SJCRH30 (cell line): ENCODE measurements around the gene BTBD9. TPM values are rescaled to one million over a fixed set of nuclear protein-coding genes. Genes with fewer than 3 reads are reported as not detected.
"Not testable (repeated sequence)": the region's sequence is repeated elsewhere in the genome, so short reads cannot be mapped to it uniquely, and the experiment has no call there.

Source experiments
- DNase-seq, 2 experiments: peaks; one replicate each; pipeline ENCODE4 v3.0.0-alpha.2; 2015 to 2020
- H3K27ac ChIP-seq: fragments of 250-450 bp; sonication (Bioruptor Pico); 2 replicates; pipeline ENCODE4 v1.5.1; 2020; ENCODE audit warnings: mild to moderate bottlenecking, moderate library complexity
- H3K27me3 ChIP-seq: fragments of 250-450 bp; sonication (Bioruptor Pico); 2 replicates; pipeline ENCODE4 v1.5.1; 2020; ENCODE audit warnings: mild to moderate bottlenecking, moderate library complexity
- H3K36me3 ChIP-seq: fragments of 250-450 bp; sonication (Bioruptor Pico); 2 replicates; pipeline ENCODE4 v1.5.1; 2020; ENCODE audit warnings: mild to moderate bottlenecking, moderate library complexity
- H3K4me1 ChIP-seq: fragments of 250-450 bp; sonication (Bioruptor Pico); 2 replicates; pipeline ENCODE4 v1.5.1; 2020; ENCODE audit warnings: mild to moderate bottlenecking, moderate library complexity
- H3K4me3 ChIP-seq: fragments of 250-450 bp; sonication (Bioruptor Pico); 2 replicates; pipeline ENCODE4 v1.5.1; 2020; ENCODE audit warnings: mild to moderate bottlenecking, moderate library complexity
- H3K9me3 ChIP-seq: fragments of 250-450 bp; sonication (Bioruptor Pico); replicated peaks from 2 replicates; pipeline ENCODE4 v1.5.1; 2020; ENCODE audit warnings: mild to moderate bottlenecking, moderate library complexity
- total RNA-seq: library from RNA; depleted of rRNA; stranded (reverse); fragments of >200 nt; shearing (Covaris generic); gene quantifications from 2 replicates; pipeline ENCODE4 v1.2.3, GENCODE V29; 2014

Gene BTBD9
- total RNA-seq, 1 experiment from 2014 or later: 6.2 TPM

- Histone ChIP-seq H3K27ac (no peak overlapping the region), H3K4me3 (no peak overlapping the region), H3K4me1 (0 out of 2 replicates have a peak, but pooled peaks cover 3% of the 10 kb centered on the region), H3K27me3 (no peaks in the 10 kb centered on the region), H3K9me3 (no peaks in the 10 kb centered on the region), H3K36me3 (no peaks in the 10 kb centered on the region)
- DNase-seq: no peak
Measured at GRCh38 chr6:38364127-38364526, 275.6 kb downstream of the BTBD9 start.

- no peaks in the 10 kb centered on the region for H3K27me3 ChIP-seq
- H3K4me3 ChIP-seq: no peak overlapping the region
- H3K4me1 ChIP-seq: peaks cover 8% of the 10 kb centered on the region; the same call in 1 of the 2 replicates
- no peak overlapping the region for H3K27ac ChIP-seq
- no peak for DNase-seq
- H3K9me3 ChIP-seq: no peaks in the 10 kb centered on the region
- H3K36me3 ChIP-seq: no peaks in the 10 kb centered on the region
Measured at GRCh38 chr6:38355519-38355918, 284.2 kb downstream of the BTBD9 start.

- Histone ChIP-seq H3K27me3 (no peaks in the 10 kb centered on the region), H3K36me3 (no peaks in the 10 kb centered on the region), H3K4me1 (peaks cover 8% of the 10 kb centered on the region; the same call in 1 of the 2 replicates), H3K27ac (no peak overlapping the region), H3K9me3 (no peaks in the 10 kb centered on the region), H3K4me3 (no peak overlapping the region)
- no peak for DNase-seq
Measured at GRCh38 chr6:38354905-38355304, 284.8 kb downstream of the BTBD9 start.

GRCh38 chr6:38354037-38354381, 285.7 kb downstream of the BTBD9 start:
- no peak overlapping the region for H3K4me3 ChIP-seq
- no peak for DNase-seq
- peaks cover 8% of the 10 kb centered on the region; the same call in 1 of the 2 replicates for H3K4me1 ChIP-seq
- no peak overlapping the region for H3K27ac ChIP-seq
- H3K36me3 ChIP-seq: no peaks in the 10 kb centered on the region
- no peaks in the 10 kb centered on the region for H3K9me3 ChIP-seq
- no peaks in the 10 kb centered on the region for H3K27me3 ChIP-seq

GRCh38 chr6:38353310-38354036, 286.3 kb downstream of the BTBD9 start:
- no peaks in the 10 kb centered on the region for H3K9me3 ChIP-seq
- H3K36me3 ChIP-seq: no peaks in the 10 kb centered on the region
- H3K27me3 ChIP-seq: no peaks in the 10 kb centered on the region
- no peak for DNase-seq
- peaks cover 12% of the 10 kb centered on the region; the same call in 1 of the 2 replicates for H3K4me1 ChIP-seq
- no peak overlapping the region for H3K27ac ChIP-seq
- no peak overlapping the region for H3K4me3 ChIP-seq

GRCh38 chr6:38352636-38353035, 287.1 kb downstream of the BTBD9 start:
- Histone ChIP-seq H3K27ac (no peak overlapping the region), H3K4me1 (peaks cover 10% of the 10 kb centered on the region; the same call in 1 of the 2 replicates), H3K27me3 (no peaks in the 10 kb centered on the region), H3K36me3 (no peaks in the 10 kb centered on the region), H3K4me3 (no peak overlapping the region), H3K9me3 (no peaks in the 10 kb centered on the region)
- DNase-seq: no peak

- H3K27ac ChIP-seq: no peak overlapping the region
- no peaks in the 10 kb centered on the region for H3K27me3 ChIP-seq
- no peak for DNase-seq
- no peaks in the 10 kb centered on the region for H3K36me3 ChIP-seq
- H3K9me3 ChIP-seq: no peaks in the 10 kb centered on the region
- H3K4me1 ChIP-seq: peaks cover 13% of the 10 kb centered on the region
- H3K4me3 ChIP-seq: no peak overlapping the region
Measured at GRCh38 chr6:38350942-38351341, 288.8 kb downstream of the BTBD9 start.

- Histone ChIP-seq H3K9me3 (no peaks in the 10 kb centered on the region), H3K4me3 (no peak overlapping the region), H3K27ac (no peak overlapping the region), H3K4me1 (peaks cover 13% of the 10 kb centered on the region), H3K27me3 (no peaks in the 10 kb centered on the region), H3K36me3 (no peaks in the 10 kb centered on the region)
- DNase-seq: no peak
Measured at GRCh38 chr6:38350220-38350619, 289.5 kb downstream of the BTBD9 start.

- Histone ChIP-seq H3K27me3 (no peaks in the 10 kb centered on the region), H3K9me3 (no peaks in the 10 kb centered on the region), H3K36me3 (no peaks in the 10 kb centered on the region), H3K4me3 (no peak overlapping the region), H3K4me1 (peaks cover 13% of the 10 kb centered on the region), H3K27ac (no peak overlapping the region)
- DNase-seq: no peak
Measured at GRCh38 chr6:38349795-38350194, 289.9 kb downstream of the BTBD9 start.

GRCh38 chr6:38349221-38349620, 290.5 kb downstream of the BTBD9 start:
- DNase-seq: no peak
- H3K4me1 ChIP-seq: peaks cover 13% of the 10 kb centered on the region
- no peak overlapping the region for H3K4me3 ChIP-seq
- H3K27me3 ChIP-seq: no peaks in the 10 kb centered on the region
- H3K9me3 ChIP-seq: no peaks in the 10 kb centered on the region
- H3K27ac ChIP-seq: no peak overlapping the region
- no peaks in the 10 kb centered on the region for H3K36me3 ChIP-seq

GRCh38 chr6:38348371-38348770, 291.4 kb downstream of the BTBD9 start:
- H3K9me3 ChIP-seq: no peaks in the 10 kb centered on the region
- H3K4me3 ChIP-seq: no peak overlapping the region
- peak in 1 of 2 experiments; percentile 48 for DNase-seq
- no peak overlapping the region for H3K27ac ChIP-seq
- H3K4me1 ChIP-seq: peaks cover 13% of the 10 kb centered on the region
- H3K27me3 ChIP-seq: no peaks in the 10 kb centered on the region
- H3K36me3 ChIP-seq: no peaks in the 10 kb centered on the region

GRCh38 chr6:38347829-38348228, 291.9 kb downstream of the BTBD9 start:
- H3K36me3 ChIP-seq, H3K4me3 ChIP-seq, H3K27ac ChIP-seq, H3K9me3 ChIP-seq, H3K27me3 ChIP-seq: not testable (repeated sequence)
- peaks cover 13% of the 10 kb centered on the region for H3K4me1 ChIP-seq
- peak; percentile 54 to 60 for DNase-seq

- DNase-seq: peak; percentile 9 to 47
- no peaks in the 10 kb centered on the region for H3K9me3 ChIP-seq
- no peaks in the 10 kb centered on the region for H3K36me3 ChIP-seq
- no peak overlapping the region for H3K27ac ChIP-seq
- H3K27me3 ChIP-seq: no peaks in the 10 kb centered on the region
- H3K4me1 ChIP-seq: peaks cover 13% of the 10 kb centered on the region
- no peak overlapping the region for H3K4me3 ChIP-seq
Measured at GRCh38 chr6:38346291-38347079, 293.2 kb downstream of the BTBD9 start.

GRCh38 chr6:38345586-38345985, 294.1 kb downstream of the BTBD9 start:
- no peak for DNase-seq
- H3K9me3 ChIP-seq: no peaks in the 10 kb centered on the region
- H3K36me3 ChIP-seq: no peaks in the 10 kb centered on the region
- H3K27ac ChIP-seq: no peak overlapping the region
- H3K4me3 ChIP-seq: no peak overlapping the region
- H3K4me1 ChIP-seq: peaks cover 13% of the 10 kb centered on the region
- no peaks in the 10 kb centered on the region for H3K27me3 ChIP-seq

- H3K27me3 ChIP-seq: no peaks in the 10 kb centered on the region
- peaks cover 1% of the 10 kb centered on the region for H3K4me1 ChIP-seq
- no peak overlapping the region for H3K27ac ChIP-seq
- no peaks in the 10 kb centered on the region for H3K36me3 ChIP-seq
- no peak overlapping the region for H3K4me3 ChIP-seq
- H3K9me3 ChIP-seq: no peaks in the 10 kb centered on the region
- DNase-seq: no peak
Measured at GRCh38 chr6:38341496-38341895, 298.2 kb downstream of the BTBD9 start.
